HG03460 (cell line): ENCODE data around the gene NTRK2.

Experiments used
- ATAC-seq: cut with Tn5 transposase; IDR thresholded peaks from one replicate; pipeline ENCODE4 v1.9.1; 2021; ENCODE audit not compliant: unreplicated experiment

NTRK2 gene

DNA sequence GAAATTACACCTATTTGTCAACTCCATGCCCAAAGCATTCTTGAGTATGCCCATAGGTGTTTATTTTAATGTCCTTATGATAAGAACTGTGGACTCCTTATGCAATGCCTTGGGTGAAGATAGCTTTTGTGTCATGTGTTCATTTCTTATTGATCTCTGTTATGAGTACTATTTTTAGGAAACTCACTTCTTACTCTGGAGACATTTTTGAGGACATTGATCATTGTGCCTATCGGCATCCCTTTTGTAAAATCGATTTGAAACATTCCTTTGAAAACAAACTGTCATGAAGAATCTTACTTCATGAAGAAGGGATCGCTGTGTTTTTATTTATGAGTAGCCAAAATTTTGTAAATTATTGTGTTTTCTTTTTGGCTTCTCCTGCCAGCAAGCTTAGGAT lies 257.3 kb downstream of the NTRK2 start:
- ATAC-seq: no peak

DNA sequence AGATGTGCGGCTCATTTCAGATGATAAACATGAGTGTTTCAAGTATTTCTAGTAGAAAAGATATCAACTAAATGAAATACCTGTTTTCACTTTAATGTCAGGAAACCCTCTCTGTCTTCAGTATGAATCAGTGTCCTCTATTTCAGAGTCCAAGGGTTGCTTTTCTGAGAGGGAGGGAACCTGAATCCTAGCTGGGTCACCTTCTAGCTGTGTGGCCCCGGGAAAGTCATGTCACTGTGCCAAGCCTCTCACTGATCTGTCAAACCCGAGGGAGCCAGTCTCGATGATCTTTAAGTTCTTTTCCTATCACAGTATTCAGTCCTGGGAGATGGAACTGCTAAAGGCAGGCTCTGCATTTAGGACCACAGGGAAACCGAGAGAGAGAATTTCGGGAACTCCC lies 258.9 kb downstream of the NTRK2 start:
- no peak for ATAC-seq

DNA sequence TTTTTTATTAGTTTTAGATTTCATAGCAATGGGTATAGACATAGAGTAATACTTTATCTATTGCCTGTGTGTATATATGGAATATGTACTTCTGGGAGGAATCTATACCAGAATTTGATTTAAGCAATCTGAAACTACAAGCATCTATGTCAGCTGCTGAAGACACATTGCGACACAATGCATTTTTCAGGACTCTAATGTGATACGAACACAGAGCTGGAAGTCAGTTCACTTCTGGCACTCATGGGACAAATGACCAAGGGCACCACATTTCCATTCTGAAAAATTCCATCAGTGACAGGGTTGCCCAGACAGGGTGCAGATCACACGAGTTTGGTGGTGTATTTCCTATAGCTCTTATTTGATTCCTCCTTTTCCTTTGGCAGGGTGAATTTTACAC lies 259.5 kb downstream of the NTRK2 start:
- no peak for ATAC-seq

DNA sequence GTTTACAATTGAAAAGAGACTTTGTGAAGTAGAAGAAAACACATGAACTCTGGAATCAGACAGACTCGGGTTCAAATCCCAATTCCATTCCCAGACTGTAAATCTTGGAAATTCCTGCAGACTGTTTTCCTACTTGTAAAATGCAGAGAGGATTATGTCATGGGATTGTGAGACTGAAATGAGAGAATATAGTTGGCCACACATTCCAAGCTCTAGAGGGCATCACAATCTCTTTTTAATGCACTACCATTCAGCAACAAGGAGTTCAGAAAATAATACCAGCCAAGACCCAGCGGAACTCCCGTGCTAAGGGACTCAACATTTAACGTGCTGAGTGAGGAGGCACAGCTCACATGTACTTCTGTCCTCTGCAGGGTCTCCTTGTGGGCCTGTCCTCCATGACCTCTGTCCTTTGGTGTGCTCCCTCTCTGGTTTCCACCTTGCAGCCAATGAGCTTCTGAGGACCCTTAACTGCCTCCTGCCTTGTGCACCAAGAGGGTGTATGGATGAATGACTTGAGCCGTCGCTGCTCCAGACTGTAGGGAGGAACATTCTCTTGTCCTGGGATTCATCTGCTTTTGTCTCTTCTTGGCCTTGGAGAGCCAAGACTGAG lies 263.5 kb downstream of the NTRK2 start:
- no peak for ATAC-seq

DNA sequence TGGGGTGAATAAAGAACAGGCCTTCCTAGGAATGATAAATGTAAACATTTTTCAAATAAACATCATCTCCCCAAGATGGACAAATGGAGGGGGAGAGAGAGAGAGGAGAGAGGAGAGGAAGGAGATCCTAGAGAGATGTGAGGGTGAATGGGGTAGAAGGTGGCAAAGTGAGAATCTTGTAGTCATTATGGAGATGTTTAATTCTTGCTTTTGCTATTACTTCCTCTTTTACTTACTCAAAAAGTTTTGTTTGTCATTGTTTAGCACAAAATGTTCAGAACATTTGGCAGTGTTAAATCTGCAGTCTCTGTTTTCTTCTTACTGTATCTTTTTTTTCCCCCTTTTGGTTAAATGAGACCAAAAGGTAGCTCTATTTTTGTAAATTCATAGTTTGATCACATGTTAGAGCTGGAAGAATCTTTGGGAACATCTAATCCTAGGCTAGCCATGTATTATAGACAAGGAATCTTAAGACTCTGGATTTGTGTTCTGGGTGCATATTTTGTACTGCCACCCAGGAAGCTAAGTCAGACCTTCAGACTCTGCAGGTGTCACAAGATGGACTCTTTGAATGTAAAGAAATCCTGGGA lies 266.1 kb downstream of the NTRK2 start:
- ATAC-seq: no peak

DNA sequence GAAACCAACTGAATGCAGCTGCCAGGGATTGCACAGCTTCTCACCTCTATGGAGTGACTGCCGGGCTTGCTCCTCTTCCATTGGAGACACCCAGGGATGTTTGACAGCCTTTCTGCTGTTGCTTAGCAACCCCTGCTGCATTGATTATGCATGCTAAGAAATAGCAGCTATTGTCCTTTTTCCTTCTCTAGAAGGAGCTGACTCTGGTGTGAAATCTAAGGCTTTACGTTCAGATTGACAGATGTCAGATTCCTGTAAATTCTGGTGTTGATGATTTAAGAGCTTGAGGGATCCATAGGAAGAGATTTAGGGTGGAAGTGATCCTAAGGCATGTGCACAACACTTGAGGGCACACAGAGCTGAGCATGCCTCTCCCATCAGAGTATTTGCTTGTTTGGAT lies 267.7 kb downstream of the NTRK2 start:
- ATAC-seq: no peak

DNA sequence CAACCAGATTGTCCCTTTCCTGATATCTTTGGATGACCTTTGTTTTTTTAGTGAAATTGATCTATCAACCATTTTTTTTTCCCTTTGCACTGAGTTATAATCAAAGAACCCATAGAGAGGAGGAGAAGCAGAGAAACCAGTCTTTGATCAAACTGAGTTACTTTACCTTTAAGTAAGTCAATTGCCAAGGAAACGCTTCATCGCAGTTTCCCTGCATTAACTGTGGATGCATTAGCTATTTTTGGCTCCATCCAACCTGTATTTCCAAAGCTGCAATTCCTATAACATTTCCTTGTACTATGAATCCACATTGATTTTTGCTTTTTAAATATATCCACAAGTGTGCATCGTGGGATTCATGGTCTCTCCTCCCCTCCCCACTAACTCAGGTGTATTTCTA lies 268.1 kb downstream of the NTRK2 start:
- no peak for ATAC-seq

DNA sequence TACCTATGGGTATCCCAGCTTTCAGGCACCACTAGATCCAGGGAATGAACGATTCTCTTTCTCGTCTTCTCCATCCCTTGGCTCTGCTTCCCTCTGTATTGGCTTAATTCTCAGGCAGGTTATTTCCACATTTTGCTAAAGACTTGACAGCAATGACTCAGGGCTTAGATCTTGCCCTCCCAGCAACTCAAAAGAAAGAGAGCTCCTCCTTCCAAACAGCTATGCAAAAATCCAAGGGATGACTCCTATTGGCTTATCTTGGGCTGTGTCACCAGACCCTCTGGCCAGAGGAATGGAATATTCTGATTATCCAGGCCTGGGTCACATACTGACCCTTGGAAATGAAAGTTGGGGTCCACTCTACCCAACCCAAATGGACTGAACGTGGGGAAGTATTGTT lies 270.2 kb downstream of the NTRK2 start:
- no peak for ATAC-seq

DNA sequence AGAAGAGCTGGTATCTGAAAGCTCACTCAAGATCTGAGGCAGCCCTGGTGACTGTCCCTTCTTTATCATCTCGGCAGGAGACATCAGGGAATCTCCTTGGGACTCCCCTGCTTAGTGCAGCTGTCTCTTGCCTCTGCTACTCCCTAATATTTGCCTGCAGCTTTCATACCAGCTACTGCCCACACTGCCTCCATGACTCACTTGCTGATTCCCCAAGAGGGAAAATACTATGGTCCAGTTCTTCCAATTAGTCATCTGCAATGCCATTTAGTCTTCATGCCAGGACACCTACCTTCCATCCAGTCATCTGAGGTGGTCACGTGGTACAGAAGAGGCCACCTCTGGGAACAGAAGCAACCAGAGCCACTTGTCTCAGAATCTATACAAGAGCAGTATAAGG lies 270.8 kb downstream of the NTRK2 start:
- ATAC-seq: no peak

DNA sequence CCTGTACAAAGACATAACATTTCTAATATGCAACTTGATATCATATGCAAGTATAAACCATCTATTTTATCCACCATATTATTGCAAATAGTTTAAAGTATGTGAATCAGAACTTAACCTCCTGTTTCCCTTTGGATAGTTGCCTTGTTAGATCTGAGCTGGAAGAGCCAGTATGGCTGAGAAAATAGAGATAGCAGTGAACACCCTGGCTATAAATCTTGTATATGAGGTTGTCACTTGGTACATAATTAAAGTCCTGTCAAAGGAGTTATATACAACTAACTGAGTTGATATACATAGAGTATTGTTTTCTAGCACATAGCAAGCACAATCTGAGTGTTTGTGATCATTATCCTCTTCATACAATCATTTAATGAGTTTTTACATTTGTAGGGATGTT lies 272.3 kb downstream of the NTRK2 start:
- no peak for ATAC-seq

DNA sequence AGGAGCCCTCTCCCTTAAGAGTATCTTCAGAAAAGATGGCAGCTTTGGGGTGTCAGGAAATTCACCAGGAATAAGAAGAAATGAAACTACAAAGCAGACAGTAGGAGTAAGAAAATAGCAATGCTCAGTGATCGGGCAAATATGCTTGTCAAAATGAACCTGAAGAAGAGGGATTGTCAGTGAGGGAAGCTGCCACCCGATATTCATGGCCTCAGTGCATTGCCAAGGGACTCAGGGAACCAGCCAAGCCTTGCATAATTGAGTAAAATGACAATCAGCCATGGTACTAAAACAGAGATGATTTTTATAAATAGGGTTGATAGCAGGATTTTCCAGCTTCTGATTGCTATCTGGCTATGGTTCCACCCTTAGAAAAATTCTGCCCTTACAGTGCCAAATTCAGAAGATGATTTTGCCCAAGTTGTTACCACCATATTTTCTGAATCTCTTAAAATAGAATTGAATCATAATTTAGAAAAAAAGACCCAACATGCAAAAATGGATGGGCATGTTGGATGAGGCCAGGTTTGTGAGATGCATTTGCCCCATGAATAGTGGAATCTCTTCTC lies 274.0 kb downstream of the NTRK2 start:
- ATAC-seq: no peak

DNA sequence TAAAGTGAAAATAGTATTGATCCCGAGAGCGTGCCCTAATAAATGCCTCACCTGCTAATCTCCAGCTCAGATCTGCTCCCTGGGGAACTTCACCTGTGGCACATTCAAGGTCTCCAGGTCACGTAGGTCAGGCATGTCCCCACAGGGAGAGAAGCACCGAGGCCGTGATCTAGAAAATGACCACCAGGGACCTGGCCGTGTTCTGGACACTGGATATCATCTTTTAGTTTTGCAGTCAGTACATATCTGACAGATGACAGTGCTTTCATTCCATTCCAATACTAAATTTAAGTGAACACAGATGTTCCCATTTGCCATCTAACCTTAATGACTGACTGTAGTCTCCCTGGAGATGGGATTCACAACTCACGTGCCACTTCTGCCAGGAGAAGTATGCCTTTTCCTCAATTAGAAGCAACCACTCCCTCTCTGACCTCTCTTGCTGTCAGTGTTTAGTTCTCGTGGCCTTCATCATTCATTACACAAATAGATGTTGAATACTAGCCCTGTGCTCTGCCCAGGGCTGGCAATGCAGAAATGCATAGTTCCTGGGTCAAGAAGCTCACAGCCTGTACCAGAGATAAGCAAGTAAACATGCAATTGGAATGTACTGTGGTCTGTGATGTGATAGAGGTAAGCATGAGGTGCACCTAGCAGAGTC lies 276.5 kb downstream of the NTRK2 start:
- ATAC-seq: no peak

DNA sequence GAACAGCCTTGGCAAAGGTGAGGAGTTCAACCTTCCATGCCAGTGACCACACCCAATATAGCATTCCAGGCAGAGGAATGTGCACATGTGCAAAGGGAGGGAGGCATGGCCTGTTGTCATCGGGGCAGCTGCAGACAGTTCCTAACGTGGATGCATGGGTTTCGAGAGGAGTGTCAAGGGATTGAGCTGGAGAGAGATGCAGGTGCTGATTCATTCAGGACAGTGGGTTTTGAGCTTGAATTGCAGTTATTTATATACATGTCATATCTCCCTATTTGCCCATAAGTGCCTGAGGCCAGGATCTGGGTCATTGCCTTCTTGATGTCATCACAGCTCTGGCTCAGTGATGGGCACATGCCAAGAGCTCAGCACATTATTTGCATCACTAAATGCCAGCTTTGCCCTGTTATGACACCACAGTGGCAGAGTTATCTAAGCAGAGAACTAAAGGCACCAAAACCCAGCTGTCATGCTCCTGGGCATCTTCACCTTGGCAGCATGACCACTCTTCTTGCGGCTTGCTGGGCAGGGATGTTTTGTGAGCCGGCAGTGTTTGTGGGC lies 278.0 kb downstream of the NTRK2 start:
- ATAC-seq: no peak

DNA sequence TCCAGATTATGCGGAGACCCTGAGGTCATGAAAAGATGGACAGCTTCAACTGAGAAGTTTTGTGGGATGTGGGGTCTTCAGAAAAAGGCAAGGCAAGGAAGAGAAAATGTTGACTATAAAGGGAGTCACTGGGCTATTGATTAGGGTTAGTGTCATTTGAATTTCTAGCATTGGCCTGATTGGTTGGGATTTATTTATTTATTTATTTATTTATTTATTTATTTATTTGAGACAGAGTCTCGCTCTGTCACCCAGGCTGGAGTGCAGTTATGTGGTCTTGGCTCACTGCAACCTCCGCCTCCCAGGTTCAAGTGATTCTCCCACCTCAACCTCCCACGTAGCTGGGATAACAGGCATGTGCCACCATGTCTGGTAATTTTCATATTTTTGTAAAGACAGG lies 279.7 kb downstream of the NTRK2 start:
- ATAC-seq: no peak

DNA sequence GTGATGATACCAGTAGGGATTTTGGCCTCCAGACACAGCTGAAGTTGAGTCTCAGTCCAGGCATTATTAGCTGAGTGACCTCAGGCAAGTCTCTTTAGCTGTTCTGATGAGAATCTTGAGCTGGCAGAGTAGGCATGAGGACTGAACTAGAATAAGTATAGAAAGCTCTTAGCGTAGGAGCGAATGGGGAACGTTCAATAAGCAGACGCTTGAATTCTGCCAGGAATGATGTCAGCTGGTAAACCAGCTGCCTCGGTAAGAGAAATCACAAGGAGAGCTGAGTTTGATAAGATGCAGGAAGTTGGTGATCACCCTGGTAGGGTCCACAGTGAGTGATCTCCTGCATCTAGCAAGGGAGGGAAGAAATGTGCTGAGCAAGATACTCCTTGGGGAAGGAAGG lies 280.4 kb downstream of the NTRK2 start:
- no peak for ATAC-seq

DNA sequence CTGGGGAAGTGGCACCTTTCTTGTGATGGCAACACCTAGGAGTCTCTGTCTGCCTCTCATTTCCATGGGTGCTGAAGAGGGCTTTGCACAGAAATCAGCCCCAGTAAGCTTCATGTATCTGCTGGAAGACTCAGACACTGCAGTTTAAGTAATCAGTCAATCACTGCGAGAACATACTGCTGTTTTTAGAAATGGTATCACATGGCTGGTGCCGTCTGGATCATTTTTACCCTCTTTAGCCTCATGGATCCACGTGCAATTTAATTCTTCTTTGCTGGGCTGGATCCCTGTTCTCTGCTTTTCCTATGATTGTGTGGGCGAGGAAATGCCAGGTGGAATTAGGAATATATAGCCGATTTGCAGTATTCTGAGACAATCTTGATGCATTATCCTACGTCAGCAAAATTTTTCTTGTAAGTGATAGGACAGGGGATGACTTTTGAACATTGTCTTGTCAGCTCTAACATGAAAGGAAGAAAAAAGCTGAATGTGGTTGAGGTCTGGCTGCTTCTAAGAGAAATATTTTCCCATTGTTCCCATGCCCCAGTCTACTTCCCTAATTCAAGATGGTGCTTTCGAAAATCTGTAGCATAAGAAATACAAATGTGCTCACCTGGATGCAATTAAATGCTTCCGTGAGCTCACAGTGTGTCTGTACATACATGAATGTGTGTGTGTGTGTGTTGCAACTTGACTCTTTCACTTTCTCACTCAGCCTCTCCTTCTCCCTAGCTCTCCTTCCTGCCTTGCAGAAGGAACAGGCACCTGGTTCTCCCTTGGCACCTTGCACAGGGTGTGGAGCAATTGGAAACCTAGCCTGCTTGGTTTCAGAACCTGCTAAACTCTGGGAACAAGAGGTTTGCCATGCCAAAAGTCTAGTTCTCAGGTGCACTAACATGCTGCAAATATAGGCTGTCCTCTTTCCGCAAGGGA lies 281.6 kb downstream of the NTRK2 start:
- no peak for ATAC-seq

DNA sequence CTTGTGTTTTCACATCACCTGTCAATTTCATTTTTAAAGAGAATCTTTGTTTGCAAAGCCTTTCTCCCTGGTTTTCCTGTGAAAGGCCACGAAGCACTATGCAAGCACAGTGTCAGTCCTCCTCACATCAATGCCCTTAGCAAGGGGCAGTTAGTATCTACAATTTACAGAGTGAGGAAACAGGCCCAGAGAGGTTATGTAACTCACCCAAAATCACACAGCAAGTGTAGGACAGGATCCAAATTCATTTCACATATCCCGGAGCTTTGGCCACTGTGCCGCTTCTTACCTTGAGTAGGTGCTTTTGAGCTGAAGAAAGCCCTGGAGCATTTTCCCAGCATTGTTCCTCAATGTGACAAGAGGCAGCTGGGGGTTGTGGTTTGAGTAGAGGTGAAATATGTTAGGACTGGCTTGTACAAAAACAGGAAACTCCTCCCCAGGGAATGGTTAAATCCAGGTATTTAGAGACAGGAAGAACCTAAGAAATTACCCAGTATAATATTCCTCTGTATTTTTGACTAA lies 283.8 kb downstream of the NTRK2 start:
- ATAC-seq: no peak

DNA sequence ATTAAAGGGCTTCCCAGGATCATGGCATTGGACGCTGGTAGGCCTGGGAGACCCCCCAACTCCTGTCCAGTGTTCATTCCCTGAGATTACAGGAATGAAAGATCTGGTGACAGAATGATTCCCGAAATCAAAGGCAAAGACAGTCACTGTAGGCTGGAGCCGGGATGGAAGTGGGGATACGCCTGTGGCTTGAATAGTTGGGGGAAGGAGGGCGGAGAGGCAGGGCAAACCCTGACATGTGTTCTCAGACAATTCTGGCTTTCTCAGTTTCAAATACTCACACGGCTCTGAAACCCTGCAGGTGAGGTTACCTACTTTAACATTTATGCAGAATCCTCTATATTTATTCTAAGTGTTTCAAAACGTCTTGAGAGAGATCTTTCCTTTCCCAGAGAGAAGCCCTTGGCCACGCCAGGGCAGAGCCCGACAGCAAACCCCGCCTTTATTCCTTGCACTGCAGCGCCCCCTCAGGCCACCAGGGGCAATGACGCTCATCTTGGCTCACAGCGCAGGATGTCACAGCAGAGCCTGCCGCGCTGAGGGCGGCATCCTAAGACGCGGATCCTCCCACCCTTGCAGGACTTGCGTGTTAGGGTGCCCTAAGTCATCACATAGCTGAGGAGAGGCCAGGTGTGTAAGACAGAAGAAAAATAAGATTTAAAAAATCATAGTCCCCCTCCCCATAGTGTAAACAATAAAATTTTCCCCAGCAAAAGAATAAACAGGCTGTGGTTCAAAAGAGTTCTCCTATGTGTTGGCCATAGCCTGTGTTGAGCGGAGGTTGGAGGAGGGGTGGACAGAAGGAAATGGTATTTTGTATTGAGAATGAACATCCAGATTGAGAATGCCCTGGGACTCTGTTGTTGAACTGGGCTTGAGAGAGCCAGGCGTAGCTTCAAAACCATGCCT lies 284.5 kb downstream of the NTRK2 start:
- peak; percentile 97 for ATAC-seq

DNA sequence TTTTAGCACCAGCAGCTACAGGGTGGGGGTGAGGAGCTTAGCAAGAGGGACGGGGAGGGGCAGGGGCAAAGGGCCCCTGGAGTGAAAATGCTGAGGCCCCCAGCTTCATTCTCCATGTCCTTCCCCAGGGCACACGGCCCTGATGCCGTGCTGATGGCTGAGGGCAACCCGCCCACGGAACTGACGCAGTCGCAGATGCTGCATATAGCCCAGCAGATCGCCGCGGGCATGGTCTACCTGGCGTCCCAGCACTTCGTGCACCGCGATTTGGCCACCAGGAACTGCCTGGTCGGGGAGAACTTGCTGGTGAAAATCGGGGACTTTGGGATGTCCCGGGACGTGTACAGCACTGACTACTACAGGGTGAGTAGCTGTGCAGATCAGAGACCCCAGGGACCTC lies 285.6 kb downstream of the NTRK2 start:
- no peak for ATAC-seq

DNA sequence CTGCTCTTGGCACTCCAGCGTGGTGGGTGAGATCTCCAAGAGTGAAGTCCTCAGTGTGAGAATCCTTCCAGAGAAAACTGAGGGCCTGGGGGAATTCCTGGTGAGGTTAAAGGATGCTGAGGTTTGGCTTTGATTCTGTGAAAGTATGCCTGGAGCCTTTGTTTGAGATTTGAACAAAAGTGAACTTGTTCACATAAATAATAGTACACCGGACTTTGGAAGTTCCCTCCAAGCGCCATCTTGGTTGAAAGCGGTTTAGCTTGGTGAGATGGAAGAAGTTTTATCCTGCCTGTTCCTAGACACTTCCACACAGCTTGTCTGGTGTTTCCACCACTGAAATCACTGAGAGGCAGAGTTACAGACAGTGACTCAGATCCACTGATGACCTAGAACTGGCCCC lies 286.4 kb downstream of the NTRK2 start:
- no peak for ATAC-seq
